ENCODE results near the gene CTPS1.

Gene CTPS1

DNA sequence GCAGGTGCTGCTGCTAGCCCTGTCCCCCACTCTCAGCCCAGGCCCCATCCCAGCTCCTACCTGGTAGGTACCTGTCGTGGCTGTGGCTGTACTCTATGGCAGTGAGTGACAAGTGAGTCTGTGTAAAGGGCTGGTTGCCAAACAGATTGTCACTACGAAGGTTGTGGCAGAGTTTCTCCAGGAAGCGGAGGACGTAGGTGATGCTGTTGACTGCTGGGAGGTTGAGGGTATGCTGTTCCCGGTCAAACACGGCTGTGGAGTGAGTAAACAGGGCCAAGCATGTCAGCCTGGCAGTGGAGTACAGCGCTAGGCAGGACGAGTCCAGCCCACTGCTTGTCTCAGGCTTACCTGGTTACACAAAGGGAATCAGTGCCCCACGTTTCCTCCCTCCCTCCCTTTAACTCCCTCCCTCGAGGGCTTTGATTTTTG lies 66.9 kb downstream of the CTPS1 start:
- TF ChIP-seq, protein P1, sequence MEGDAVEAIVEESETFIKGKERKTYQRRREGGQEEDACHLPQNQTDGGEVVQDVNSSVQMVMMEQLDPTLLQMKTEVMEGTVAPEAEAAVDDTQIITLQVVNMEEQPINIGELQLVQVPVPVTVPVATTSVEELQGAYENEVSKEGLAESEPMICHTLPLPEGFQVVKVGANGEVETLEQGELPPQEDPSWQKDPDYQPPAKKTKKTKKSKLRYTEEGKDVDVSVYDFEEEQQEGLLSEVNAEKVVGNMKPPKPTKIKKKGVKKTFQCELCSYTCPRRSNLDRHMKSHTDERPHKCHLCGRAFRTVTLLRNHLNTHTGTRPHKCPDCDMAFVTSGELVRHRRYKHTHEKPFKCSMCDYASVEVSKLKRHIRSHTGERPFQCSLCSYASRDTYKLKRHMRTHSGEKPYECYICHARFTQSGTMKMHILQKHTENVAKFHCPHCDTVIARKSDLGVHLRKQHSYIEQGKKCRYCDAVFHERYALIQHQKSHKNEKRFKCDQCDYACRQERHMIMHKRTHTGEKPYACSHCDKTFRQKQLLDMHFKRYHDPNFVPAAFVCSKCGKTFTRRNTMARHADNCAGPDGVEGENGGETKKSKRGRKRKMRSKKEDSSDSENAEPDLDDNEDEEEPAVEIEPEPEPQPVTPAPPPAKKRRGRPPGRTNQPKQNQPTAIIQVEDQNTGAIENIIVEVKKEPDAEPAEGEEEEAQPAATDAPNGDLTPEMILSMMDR (IDR thresholded peaks at IDR 0.05; ENCODE audit: extremely low read depth, insufficient read depth, missing control alignments), result no peak
- in situ Hi-C loops (cut with MboI; ENCODE audit: low pct_unique_long_range_greater_than_20kb, low sequenced_read_pairs, unreplicated experiment), result no loop called here
- DNase-seq (ENCODE audit: low spot score), result no peak

DNA sequence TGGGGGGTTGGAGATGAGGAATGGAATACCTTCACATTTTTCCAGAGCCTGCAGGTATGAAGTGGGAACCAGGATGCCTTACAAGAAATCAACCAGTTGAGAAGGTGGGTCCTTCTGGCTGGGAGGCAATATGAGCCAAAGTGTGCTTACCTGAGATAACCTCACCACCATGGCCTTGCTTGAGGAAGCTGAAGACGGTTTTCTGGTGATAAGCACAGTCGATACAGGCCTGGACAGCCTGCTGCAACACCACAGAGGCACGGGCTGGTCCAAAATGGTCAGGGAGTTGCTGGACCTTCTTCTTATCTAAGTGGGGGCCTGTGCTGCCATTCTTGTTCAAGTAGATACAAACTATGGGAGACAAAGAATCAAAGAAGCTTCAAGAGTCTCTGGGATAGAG lies 69.0 kb downstream of the CTPS1 start:
- in situ Hi-C loops (cut with MboI; ENCODE audit: low pct_unique_long_range_greater_than_20kb, low sequenced_read_pairs, unreplicated experiment), result no loop called here
- no peak for DNase-seq (ENCODE audit: low spot score)
- TF ChIP-seq, protein P1 (IDR thresholded peaks at IDR 0.05; ENCODE audit: extremely low read depth, insufficient read depth, missing control alignments), result no peak

DNA sequence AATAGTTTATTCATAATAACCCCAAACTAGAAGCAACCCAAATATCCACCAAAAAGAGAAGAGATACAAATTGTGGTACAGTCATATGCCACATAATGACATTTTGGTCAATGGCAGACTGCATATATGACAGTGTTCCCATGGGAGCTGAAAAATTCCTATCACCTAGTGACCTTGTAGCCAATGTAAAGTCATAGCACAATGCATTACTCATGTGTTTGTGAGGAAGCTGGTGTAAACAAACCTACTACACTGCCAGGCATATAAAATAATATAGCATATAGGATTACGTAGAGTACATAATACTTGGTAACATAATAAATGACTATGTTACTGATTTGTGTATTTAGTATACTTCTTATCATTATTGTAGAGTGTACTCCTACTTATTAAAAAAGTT lies 71.5 kb downstream of the CTPS1 start:
- no peak for DNase-seq (ENCODE audit: low spot score)
- in situ Hi-C loops (cut with MboI; ENCODE audit: low pct_unique_long_range_greater_than_20kb, low sequenced_read_pairs, unreplicated experiment), result no loop called here
- TF ChIP-seq, protein P1 (IDR thresholded peaks at IDR 0.05; ENCODE audit: extremely low read depth, insufficient read depth, missing control alignments), result no peak

DNA sequence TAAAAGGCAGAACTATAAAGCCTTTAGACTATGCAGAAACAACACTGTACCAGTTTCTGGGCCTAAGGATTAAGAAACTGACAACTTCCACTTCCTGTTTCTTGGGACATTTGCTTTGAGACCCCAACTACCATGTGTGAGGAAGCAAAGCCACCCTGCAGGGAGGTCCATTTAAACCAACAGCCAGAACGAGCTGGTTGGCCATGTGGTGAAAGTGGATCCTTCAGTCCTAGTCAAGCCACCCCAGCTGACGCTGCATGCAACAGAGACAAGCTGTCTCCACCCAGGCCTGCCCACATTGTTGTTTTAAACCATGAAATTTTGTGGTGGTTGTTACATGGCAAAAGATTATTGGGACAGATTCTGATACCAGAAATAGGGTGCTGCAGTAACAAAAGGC lies 73.8 kb downstream of the CTPS1 start:
- TF ChIP-seq, protein P1 (IDR thresholded peaks at IDR 0.05; ENCODE audit: extremely low read depth, insufficient read depth, missing control alignments), result no peak
- no peak for DNase-seq (ENCODE audit: low spot score)
- in situ Hi-C loops (cut with MboI; ENCODE audit: low pct_unique_long_range_greater_than_20kb, low sequenced_read_pairs, unreplicated experiment), result no loop called here

DNA sequence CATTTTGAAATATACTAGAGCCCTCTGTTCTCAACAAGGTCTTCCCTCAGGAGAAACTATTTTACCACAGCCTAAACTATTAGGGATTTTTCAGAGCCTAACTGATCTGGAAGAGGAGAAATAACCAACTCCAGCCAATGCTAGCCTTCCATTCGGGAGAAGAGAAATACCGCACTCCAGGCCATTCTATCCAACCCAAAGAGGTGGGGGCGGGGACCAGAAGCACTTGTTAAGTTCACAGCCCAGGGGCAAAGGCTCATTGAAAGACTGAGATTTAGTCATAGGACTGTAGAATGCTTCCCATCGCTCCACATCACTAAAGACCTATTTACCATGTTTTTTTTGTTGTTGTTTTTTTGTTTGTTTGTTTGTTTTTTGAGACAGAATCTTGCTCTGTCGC lies 77.4 kb downstream of the CTPS1 start:
- TF ChIP-seq, protein P1 (IDR thresholded peaks at IDR 0.05; ENCODE audit: extremely low read depth, insufficient read depth, missing control alignments), result no peak
- no peak for DNase-seq (ENCODE audit: low spot score)
- in situ Hi-C loops (cut with MboI; ENCODE audit: low pct_unique_long_range_greater_than_20kb, low sequenced_read_pairs, unreplicated experiment), result no loop called here

Data from GM13977 (cell line).